Activated naive CD8-positive, alpha-beta T cell treated with anti-CD3 and anti-CD28 coated beads, Interleukin-2, amount 50 U/mL, for 16 hours (primary cell): Measurements from ENCODE around the gene SYTL2.
A peak's percentile ranks its signal among the peaks of the same experiment; 100 is the strongest.

Source experiments
- DNase-seq: peaks from one replicate; pipeline ENCODE4 v3.0.0-alpha.2; 2020; ENCODE audit warnings: low read depth, low spot score

The SYTL2 gene

DNA sequence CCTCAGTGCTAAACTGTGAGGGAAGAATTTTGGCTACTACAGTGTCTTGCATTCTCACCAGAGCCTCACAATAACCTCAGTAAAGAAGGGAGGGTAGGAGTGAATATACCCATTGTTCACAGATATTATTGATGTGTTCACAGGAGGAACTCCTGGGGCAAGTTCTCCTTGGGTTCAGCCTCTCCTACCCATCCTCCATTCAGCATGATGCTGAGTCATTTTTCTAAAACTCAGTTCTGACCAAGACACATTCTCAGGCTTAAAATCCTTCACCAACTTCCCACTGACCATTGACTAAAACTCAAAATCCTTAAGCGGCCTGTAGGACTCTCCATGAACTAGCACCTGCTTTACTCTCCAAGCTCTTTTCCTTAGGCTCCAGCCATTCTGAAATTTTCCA, 48.7 kb downstream of the SYTL2 start:
- no peak for DNase-seq

- DNase-seq = no peak
Measured at GRCh38 chr11:85759915-85760314, 51.0 kb downstream of the SYTL2 start.

GRCh38 chr11:85758480-85759039, 52.4 kb downstream of the SYTL2 start:
- DNase-seq = no peak

- no peak for DNase-seq
Measured at GRCh38 chr11:85758026-85758425, 52.9 kb downstream of the SYTL2 start.

DNA sequence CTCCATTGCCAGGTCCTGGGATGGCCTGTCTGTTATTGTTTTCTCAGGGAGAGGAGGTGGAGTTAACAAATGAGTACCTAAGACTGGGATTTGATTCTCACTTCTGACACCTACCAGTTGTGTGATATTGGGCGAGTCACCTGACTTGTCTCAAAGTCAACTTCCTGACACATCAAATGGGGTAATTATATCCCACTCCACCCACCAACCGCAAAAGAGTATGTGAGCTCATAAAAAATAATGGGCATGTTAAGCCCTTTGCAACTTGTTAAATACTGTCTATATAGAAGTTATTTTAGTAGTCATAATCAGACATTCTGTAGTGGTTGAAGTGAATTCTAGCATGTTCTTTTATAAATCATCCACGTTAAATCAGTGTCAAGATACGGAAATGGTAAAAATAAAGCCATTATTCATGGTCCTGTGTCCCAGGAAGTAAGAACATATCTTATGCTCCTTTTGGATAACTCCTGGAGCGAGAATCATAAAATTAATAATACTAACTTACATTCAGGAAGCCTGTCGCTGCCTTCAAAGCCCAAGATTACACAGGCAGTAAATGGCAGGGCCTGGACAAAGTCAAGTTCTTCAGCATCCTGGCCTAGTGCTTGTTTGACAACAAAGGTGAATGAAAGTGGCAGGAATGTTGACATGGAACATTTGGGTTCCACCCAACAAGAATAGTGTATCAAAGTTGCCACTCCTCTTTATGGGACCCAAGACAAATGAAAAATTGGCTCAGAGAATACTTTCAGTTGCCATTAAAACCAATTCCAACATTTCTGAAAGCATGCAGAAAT, 54.3 kb downstream of the SYTL2 start:
- no peak for DNase-seq

DNA sequence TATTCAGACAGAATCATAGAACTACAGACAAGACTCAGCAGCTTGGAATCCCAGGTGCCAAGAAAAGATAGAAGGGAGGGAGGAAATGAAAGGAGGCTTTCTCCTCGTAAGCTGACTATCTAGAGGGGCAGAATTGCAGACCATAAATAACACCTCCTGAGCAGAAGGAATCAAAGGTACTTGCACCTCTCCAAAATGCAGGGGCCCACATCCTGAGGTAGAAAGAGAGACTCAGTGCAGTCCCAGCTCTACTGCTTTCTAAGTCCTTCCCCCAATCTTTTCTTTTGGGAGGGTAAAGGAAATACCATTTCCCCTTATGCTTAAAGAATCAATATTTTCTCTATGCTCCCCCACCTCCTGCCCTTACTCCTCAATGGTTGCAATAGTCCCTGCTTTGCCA, 55.2 kb downstream of the SYTL2 start:
- no peak for DNase-seq

DNA sequence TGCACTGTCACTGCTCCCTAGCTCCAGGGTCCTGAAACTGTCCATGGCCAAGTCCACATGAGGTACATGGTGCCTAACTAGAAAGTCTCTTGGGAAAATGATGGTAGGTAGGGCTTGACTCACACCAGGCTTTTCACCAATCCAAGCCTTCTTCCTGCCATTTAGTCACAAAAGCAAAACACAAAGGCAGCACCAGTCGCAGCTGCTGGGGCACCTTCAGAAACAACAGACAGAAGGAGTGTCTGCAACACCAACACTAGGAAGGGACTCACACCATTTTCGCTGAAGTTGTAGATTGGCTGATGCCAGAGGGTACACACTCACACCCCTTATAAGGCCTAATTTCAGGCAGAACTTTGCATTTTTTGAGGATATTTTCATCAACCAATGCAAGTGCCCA, 55.7 kb downstream of the SYTL2 start:
- DNase-seq = no peak

GRCh38 chr11:85752890-85753581, 57.9 kb downstream of the SYTL2 start:
- peak; percentile 75 for DNase-seq

DNA sequence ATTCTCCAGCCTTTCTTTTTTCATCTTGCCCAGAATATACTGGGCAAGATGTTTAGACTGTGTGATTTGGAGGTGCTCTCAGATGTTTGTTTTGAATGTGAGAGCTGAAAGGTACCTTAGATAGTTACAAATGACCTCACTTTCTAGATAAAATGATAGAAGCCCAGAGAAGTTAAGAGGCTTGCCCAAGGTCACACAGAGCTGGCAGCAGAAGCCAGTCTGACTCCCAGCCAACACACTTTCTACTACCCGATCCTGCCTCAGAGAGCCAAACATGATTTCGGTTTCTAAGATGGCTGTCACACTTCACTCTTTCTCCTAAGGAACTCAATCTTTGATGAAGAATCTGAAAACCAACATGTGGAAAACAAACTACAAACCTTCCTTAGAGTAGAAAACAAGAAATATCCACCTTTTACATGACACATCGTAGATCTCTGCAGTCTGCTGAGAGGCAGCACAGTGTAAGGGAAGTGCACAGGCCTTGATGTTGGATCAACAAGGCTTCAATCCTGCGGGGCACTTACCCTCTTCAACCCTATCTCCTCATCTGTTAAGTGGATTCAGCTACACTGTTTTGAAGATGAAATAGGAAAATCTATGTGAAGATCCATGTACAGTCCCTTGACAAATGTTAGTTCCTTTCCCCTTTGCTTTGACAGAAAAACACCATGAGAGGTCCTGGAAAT, 58.6 kb downstream of the SYTL2 start:
- no peak for DNase-seq

DNA sequence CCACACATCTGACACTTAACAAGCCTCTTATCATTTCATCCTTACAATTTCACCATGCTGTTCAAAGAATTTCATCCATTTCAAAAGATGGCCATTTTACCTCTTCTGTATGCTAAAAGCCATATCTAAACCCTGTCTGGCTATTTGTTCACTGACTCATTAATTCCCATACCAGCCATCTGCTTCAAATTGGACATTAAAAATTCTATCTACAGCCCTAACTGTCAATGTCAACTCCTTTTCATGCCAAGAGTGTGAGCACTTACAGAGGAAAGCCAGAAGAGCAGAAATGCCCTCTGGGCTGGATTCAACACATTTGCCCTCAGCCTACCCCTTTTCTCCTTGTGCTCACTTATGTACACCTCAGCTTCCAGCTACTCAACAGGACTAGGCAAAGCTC, 59.2 kb downstream of the SYTL2 start:
- DNase-seq = no peak

DNA sequence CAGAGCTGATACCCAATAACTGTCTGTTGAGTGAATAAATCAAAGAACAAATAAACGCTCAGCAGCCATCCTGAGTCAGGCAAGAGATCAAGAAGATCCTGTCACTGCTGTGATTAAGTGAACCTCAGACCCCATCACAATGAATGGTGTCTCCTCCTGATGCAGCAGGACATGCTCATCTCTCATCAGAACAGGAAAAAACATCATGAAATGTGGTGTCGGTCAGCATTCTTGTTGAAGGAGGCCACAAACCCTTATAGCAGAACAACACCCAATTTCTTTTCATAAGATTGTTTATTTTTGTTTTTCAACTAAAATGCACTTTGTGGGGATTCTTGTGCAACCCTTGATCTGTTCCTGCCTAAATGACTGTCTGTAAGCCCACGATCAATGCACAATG, 60.3 kb downstream of the SYTL2 start:
- no peak for DNase-seq

DNA sequence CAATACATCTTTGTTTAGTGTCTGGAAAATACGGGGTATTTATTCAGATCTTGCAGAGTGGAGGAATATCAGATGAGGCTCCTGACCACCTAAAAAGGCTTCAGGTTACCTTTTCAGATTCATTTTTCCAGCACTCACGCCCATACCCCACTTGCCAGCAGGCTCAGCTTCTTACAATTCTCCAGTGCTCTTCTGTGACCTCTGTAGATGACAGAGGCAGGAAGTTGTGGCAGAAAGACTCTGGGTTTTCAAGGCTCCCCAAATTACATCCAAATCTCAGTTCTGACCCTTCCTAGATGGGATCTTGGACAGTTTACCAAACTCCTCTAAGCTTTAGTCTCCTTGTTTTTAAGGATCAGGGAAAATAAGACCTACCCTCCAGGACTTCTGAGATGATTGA, 61.1 kb downstream of the SYTL2 start:
- DNase-seq = no peak

- no peak for DNase-seq
Measured at GRCh38 chr11:85749287-85749834, 61.6 kb downstream of the SYTL2 start.

GRCh38 chr11:85748455-85748891, 62.5 kb downstream of the SYTL2 start:
- DNase-seq = no peak

DNA sequence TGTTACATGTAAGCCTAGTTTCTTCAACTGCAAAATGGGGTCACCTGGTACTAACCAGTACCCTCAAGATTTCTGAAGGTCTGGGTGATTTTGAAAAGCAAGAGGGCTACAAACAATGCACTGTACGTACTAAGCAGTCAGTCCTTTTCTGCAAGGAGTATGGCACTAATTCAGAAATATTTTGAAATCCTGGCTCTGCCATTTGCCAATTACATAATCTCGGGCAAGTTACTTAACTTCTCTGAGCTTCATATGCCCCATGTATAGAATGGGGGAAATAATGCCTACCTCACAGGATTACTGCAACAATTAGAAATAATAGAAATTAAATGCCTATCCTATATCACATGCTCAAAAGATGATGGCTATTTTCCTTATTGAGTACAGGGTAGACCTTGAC, 64.3 kb downstream of the SYTL2 start:
- DNase-seq = no peak

DNA sequence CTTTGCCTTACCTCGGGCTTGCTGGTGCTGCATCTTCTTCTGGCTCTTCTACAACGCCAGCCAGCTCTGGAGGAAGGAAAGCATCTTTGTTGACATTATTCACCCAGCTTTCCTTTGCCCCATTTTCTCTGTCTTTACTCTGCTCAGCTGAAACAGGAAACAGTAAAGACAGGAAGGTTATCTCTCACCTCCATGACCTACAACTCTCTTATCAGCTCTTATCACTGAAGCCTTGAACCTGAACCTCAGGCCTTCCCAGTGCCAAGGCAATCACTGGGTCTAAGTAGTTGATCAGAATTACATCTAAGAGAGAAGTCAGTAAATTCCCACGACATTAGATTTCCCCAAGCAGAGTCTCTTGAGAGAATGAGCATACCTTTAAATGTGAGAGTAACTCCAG, 65.3 kb downstream of the SYTL2 start:
- DNase-seq = no peak

GRCh38 chr11:85742873-85743275, 68.1 kb downstream of the SYTL2 start:
- DNase-seq = no peak

- no peak for DNase-seq
Measured at GRCh38 chr11:85742348-85742747, 68.6 kb downstream of the SYTL2 start.

- DNase-seq = no peak
Measured at GRCh38 chr11:85740481-85741400, 70.2 kb downstream of the SYTL2 start.

DNA sequence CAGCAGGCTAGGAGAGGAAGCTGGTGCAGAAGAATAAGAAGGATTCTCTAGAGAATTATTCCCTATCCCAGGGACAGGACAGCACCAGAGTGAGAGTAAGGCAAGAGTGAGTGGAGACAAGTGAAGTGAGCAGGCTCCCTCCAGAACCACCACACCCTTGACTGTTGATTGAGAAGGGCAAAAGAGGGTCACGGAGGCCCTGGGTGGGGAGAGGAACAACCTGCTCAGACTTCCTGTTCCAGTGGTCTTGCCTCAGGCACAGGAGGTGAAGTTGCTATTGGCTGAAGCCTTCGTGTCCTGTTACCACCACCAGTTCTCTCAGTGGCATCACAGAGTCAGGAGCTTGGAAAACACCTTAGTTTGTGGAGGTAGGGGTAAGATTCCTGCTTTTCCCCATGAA, 73.2 kb downstream of the SYTL2 start:
- no peak for DNase-seq

DNA sequence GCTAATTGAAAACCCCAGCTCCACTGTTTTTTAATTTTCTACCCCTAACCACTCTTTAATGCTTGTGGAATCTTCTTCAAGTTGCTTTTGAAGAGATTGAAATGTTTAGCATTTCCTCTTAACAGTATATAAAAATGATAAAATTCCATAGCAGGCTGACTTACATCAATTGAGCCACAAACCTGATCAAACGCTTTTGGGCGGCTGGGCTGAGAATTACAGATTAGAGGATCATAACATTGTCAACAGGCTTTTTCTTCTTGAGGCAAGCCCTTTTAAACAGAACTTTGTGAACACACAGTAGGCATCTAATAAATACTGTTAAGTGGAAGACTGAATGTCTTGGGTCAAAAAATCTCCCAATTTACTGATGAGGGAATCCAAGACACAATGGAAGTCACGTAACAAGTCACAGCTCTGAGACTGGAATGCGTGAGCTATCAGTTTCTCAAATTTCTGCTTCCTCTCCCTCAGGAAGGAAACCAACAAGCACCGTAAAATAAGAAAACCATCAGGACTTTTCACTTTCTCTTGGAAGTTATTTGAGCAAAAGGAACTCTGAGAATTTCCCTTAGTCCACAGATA, 75.0 kb downstream of the SYTL2 start:
- DNase-seq = no peak
